WTC11 (cell line): ENCODE measurements around the gene CPVL. TPM values are rescaled to one million over a fixed set of nuclear protein-coding genes. Genes with fewer than 3 reads are reported as not detected.

Experiments used
- ATAC-seq: fragments of 200-7000 bp; cut with Tn5 transposase; 2 replicates; pipeline ENCODE4 v1.10.0; 2021; ENCODE audit warnings: mild to moderate bottlenecking, moderate library complexity
- CTCF ChIA-PET: fragments of 300-600 bp; sonication (Branson Sonifier 250); formaldehyde crosslinking; loops from one replicate; lab custom pipeline; 2021; ENCODE audit warnings: antibody characterized with exemption; lab: Charles Lee
- POLR2A ChIA-PET: fragments of 350-600 bp; sonication (Branson Sonifier 250); formaldehyde crosslinking; loops from one replicate; lab custom pipeline; 2021; ENCODE audit warnings: antibody characterized with exemption; lab: Charles Lee
- DNase-seq: peaks from one replicate; pipeline ENCODE4 v3.0.0; 2021; ENCODE audit warnings: low spot score
- H3K27ac Mint-ChIP-seq: 2 replicates; pipeline ENCODE4 v1.8.0; 2021; ENCODE audit warnings: mixed read lengths
- H3K27me3 Mint-ChIP-seq: 2 replicates; pipeline ENCODE4 v1.8.0; 2021; ENCODE audit warnings: low read depth, mild to moderate bottlenecking, moderate library complexity, mixed read lengths
- H3K36me3 Mint-ChIP-seq: 2 replicates; pipeline ENCODE4 v1.8.0; 2021; ENCODE audit warnings: mixed read lengths
- H3K4me1 Mint-ChIP-seq: 2 replicates; pipeline ENCODE4 v1.8.0; 2022; ENCODE audit warnings: mixed read lengths
- H3K4me3 Mint-ChIP-seq: 2 replicates; pipeline ENCODE4 v1.8.0; 2021; ENCODE audit warnings: mild to moderate bottlenecking, moderate library complexity, mixed read lengths
- H3K9me3 Mint-ChIP-seq: 2 replicates; pipeline ENCODE4 v1.8.0; 2021; ENCODE audit warnings: mixed read lengths
- AFF4 ChIP-seq: sonication (generic); formaldehyde crosslinking; IDR thresholded peaks from 2 replicates; pipeline ENCODE4 v1.8.1; 2023; ENCODE audit warnings: mild to moderate bottlenecking, missing genetic modification reagents, borderline replicate concordance
- ATF1 ChIP-seq: sonication (generic); formaldehyde crosslinking; IDR thresholded peaks from 2 replicates; pipeline ENCODE4 v1.8.1; 2023; ENCODE audit warnings: mild to moderate bottlenecking, moderate library complexity, missing genetic modification reagents
- ATF2 ChIP-seq: sonication (generic); formaldehyde crosslinking; IDR thresholded peaks from 2 replicates; pipeline ENCODE4 v1.8.1; 2022; ENCODE audit warnings: low read depth, missing genetic modification reagents, borderline replicate concordance
- ATF6 ChIP-seq: sonication (generic); formaldehyde crosslinking; IDR thresholded peaks from 2 replicates; pipeline ENCODE4 v1.8.1; 2023; ENCODE audit warnings: mild to moderate bottlenecking, missing genetic modification reagents
- FOXJ3 ChIP-seq: sonication (generic); formaldehyde crosslinking; IDR thresholded peaks from 2 replicates; pipeline ENCODE4 v1.9.0; 2021; ENCODE audit warnings: missing genetic modification reagents, mild to moderate bottlenecking, borderline replicate concordance
- GABPB1 ChIP-seq: sonication (generic); formaldehyde crosslinking; IDR thresholded peaks from 2 replicates; pipeline ENCODE4 v1.8.1; 2023; ENCODE audit warnings: mild to moderate bottlenecking, missing genetic modification reagents
- IRF2 ChIP-seq: sonication (generic); formaldehyde crosslinking; IDR thresholded peaks from 2 replicates; pipeline ENCODE4 v1.8.0; 2022; ENCODE audit warnings: low read depth, missing genetic modification reagents, borderline replicate concordance
- JAZF1 ChIP-seq: fragments of 250-450 bp; sonication (Bioruptor Pico); IDR thresholded peaks from 2 replicates; pipeline ENCODE4 v1.9.0; 2021; ENCODE audit warnings: moderate library complexity, mild to moderate bottlenecking, inconsistent platforms
- JUN ChIP-seq: sonication (generic); formaldehyde crosslinking; IDR thresholded peaks from 2 replicates; pipeline ENCODE4 v1.8.0; 2023; ENCODE audit warnings: mild to moderate bottlenecking, missing genetic modification reagents
- KAT7 ChIP-seq: sonication (generic); formaldehyde crosslinking; IDR thresholded peaks from 2 replicates; pipeline ENCODE4 v1.8.1; 2023; ENCODE audit warnings: missing genetic modification reagents, mild to moderate bottlenecking, borderline replicate concordance
- NR2C2 ChIP-seq: sonication (generic); formaldehyde crosslinking; IDR thresholded peaks from 2 replicates; pipeline ENCODE4 v1.8.0; 2022; ENCODE audit warnings: mild to moderate bottlenecking, missing genetic modification reagents
- PREB ChIP-seq: sonication (generic); formaldehyde crosslinking; IDR thresholded peaks from 2 replicates; pipeline ENCODE4 v1.8.1; 2022; ENCODE audit warnings: mild to moderate bottlenecking, missing genetic modification reagents, moderate library complexity, borderline replicate concordance
- PRRX2 ChIP-seq: fragments of 250-450 bp; sonication (Bioruptor Pico); IDR thresholded peaks from 2 replicates; pipeline ENCODE4 v1.8.0; 2021; ENCODE audit warnings: mild to moderate bottlenecking
- SMAD4 ChIP-seq: sonication (generic); formaldehyde crosslinking; IDR thresholded peaks from 2 replicates; pipeline ENCODE4 v1.8.0; 2022; ENCODE audit warnings: mild to moderate bottlenecking, missing genetic modification reagents
- TP53 ChIP-seq: sonication (generic); formaldehyde crosslinking; IDR thresholded peaks from 2 replicates; pipeline ENCODE4 v1.8.1; 2023; ENCODE audit warnings: mild to moderate bottlenecking, missing genetic modification reagents
- ZNF219 ChIP-seq: sonication (generic); formaldehyde crosslinking; IDR thresholded peaks from 2 replicates; pipeline ENCODE4 v1.8.0; 2023; ENCODE audit warnings: missing genetic modification reagents, mild to moderate bottlenecking, borderline replicate concordance
- ZNF232 ChIP-seq: sonication (generic); formaldehyde crosslinking; IDR thresholded peaks from 2 replicates; pipeline ENCODE4 v1.8.0; 2022; ENCODE audit warnings: mild to moderate bottlenecking, missing genetic modification reagents
- total RNA-seq: library from RNA; stranded (reverse); gene quantifications from 3 replicates; pipeline ENCODE4 v1.2.3, GENCODE V29; 2021
- TF ChIP-seq, protein P1 (sequence below): sonication (generic); formaldehyde crosslinking; IDR thresholded peaks from 2 replicates; pipeline ENCODE4 v1.8.1; 2022; ENCODE audit warnings: mild to moderate bottlenecking, moderate library complexity, missing genetic modification reagents

CPVL gene
- total RNA-seq, 1 experiment from 2014 or later = 34.2 TPM

DNA sequence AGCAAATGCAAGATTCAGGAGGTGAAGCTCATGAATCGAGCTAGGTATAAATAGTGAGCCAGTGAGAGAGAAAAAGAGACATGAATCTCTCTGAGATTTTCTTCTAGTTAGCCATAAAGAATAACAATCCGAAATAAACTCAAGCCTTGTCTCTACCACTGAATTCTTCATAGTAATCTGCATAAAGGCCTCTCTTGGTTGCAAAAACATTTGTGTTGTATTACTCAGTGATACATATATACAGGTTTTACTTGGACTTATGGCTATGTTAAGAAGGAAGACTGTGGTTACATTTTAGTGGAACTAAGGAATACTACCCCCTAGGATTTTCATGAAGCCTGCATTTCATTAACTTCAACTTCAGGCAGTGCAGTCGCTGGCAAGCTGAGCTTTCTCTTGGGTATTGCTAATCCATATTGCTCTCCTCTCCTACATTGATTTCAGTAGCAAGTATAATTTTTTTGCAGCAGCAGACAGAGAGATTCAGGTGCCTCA is 115.5 kb downstream of the CPVL start:
- TF ChIP-seq TP53 (CRISPR knock-in tag) (no peak), ATF6 (CRISPR knock-in tag) (no peak), PRRX2 (CRISPR knock-in tag) (no peak), ATF1 (CRISPR knock-in tag) (no peak), ZNF232 (no peak), AFF4 (no peak), FOXJ3 (CRISPR knock-in tag) (no peak), IRF2 (CRISPR knock-in tag) (no peak), PREB (CRISPR knock-in tag) (no peak), ATF2 (CRISPR knock-in tag) (no peak), JUN (CRISPR knock-in tag) (no peak), NR2C2 (no peak), ZNF219 (CRISPR knock-in tag) (no peak), SMAD4 (CRISPR knock-in tag) (no peak), KAT7 (CRISPR knock-in tag) (no peak), JAZF1 (no peak), GABPB1 (no peak)
- TF ChIP-seq, protein P1, sequence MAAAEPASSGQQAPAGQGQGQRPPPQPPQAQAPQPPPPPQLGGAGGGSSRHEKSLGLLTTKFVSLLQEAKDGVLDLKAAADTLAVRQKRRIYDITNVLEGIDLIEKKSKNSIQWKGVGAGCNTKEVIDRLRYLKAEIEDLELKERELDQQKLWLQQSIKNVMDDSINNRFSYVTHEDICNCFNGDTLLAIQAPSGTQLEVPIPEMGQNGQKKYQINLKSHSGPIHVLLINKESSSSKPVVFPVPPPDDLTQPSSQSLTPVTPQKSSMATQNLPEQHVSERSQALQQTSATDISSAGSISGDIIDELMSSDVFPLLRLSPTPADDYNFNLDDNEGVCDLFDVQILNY = no peak
- TF ChIP-seq, all 79 proteins: peak for 0
- no peak overlapping the region for H3K4me3 Mint-ChIP-seq
- H3K9me3 Mint-ChIP-seq = peaks cover 30% of the 10 kb centered on the region
- no peaks in the 10 kb centered on the region for H3K27me3 Mint-ChIP-seq
- CTCF ChIA-PET = no interaction called here
- ATAC-seq = no peak
- POLR2A ChIA-PET = no interaction called here
- no peak for DNase-seq
- 0 out of 2 replicates have a peak overlapping the region, but pooled peaks have one; percentile 10 for H3K27ac Mint-ChIP-seq
- peaks cover 18% of the 10 kb centered on the region for H3K36me3 Mint-ChIP-seq
- H3K4me1 Mint-ChIP-seq = peaks cover 2% of the 10 kb centered on the region; the same call in 1 of the 2 replicates
